ENCODE measurements around the gene VWA5A. TPM values are rescaled to one million over a fixed set of nuclear protein-coding genes. Genes with fewer than 3 reads are reported as not detected.

VWA5A gene
- polyA plus RNA-seq, 1 experiment = 27.9 TPM

- ChIA-PET CTCF (interaction anchor here (2.2 kb wide), 1 partner anchor 8 kb away, joined by 10 read pairs; no protein-coding TSS in a partner anchor), POLR2A (no interaction called here)
- Histone ChIP-seq H3K27me3 (ENCODE audit: control insufficient read depth, insufficient read depth, low read length) (peaks cover 3% of the 10 kb centered on the region), H3K4me3 (ENCODE audit: low read depth, low read length) (no peak overlapping the region), H3K9me3 (ENCODE audit: control insufficient read depth, insufficient read depth, low read length) (no peaks in the 10 kb centered on the region), H3K27ac (ENCODE audit: low read depth, low read length) (no peak overlapping the region)
- no peak for DNase-seq (ENCODE audit: low read depth, low spot score)
- no peak for TF ChIP-seq CTCF (IDR thresholded peaks at IDR 0.05; ENCODE audit: low read depth, low read length)
Measured at GRCh38 chr11:124077266-124077665, 38.0 kb upstream of the VWA5A start.

GRCh38 chr11:124078591-124078990, 36.7 kb upstream of the VWA5A start:
- no peaks in the 10 kb centered on the region for H3K9me3 ChIP-seq (ENCODE audit: control insufficient read depth, insufficient read depth, low read length)
- no peak overlapping the region for H3K4me3 ChIP-seq (ENCODE audit: low read depth, low read length)
- TF ChIP-seq CTCF (IDR thresholded peaks at IDR 0.05; ENCODE audit: low read depth, low read length) = no peak
- no peak for DNase-seq (ENCODE audit: low read depth, low spot score)
- H3K27me3 ChIP-seq (ENCODE audit: control insufficient read depth, insufficient read depth, low read length) = peaks cover 3% of the 10 kb centered on the region
- H3K27ac ChIP-seq (ENCODE audit: low read depth, low read length) = no peak overlapping the region
- ChIA-PET CTCF (interaction anchor here (2.2 kb wide), 1 partner anchor 10 kb away, joined by 10 read pairs; no protein-coding TSS in a partner anchor), POLR2A (no interaction called here)

- peaks cover 3% of the 10 kb centered on the region for H3K27me3 ChIP-seq (ENCODE audit: control insufficient read depth, insufficient read depth, low read length)
- H3K27ac ChIP-seq (ENCODE audit: low read depth, low read length) = no peak overlapping the region
- no peaks in the 10 kb centered on the region for H3K9me3 ChIP-seq (ENCODE audit: control insufficient read depth, insufficient read depth, low read length)
- CTCF ChIA-PET = interaction anchor here (1.2 to 1.5 kb wide), 3 partner anchors 8 to 323 kb away, joined by 6 to 12 read pairs (median 7); no protein-coding TSS in a partner anchor
- POLR2A ChIA-PET = interaction anchor here (1.0 kb wide), 1 partner anchor 35 kb away, joined by 3 read pairs; the partner anchor contains the start of gene VWA5A
- DNase-seq (ENCODE audit: low read depth, low spot score) = no peak
- H3K4me3 ChIP-seq (ENCODE audit: low read depth, low read length) = no peak overlapping the region
- TF ChIP-seq CTCF (IDR thresholded peaks at IDR 0.05; ENCODE audit: low read depth, low read length) = no peak
Measured at GRCh38 chr11:124079631-124080326, 35.5 kb upstream of the VWA5A start.

- no peak overlapping the region for H3K4me3 ChIP-seq (ENCODE audit: low read depth, low read length)
- no peak for TF ChIP-seq CTCF (IDR thresholded peaks at IDR 0.05; ENCODE audit: low read depth, low read length)
- CTCF ChIA-PET = interaction anchor here (1.2 to 4.9 kb wide), 4 partner anchors 9 to 322 kb away, joined by 6 to 33 read pairs (median 10); no protein-coding TSS in a partner anchor
Measured at GRCh38 chr11:124080327-124081001, 34.8 kb upstream of the VWA5A start.

GRCh38 chr11:124081483-124081882, 33.8 kb upstream of the VWA5A start:
- H3K27me3 ChIP-seq (ENCODE audit: control insufficient read depth, insufficient read depth, low read length) = no peaks in the 10 kb centered on the region
- DNase-seq (ENCODE audit: low read depth, low spot score) = no peak
- no peaks in the 10 kb centered on the region for H3K9me3 ChIP-seq (ENCODE audit: control insufficient read depth, insufficient read depth, low read length)
- H3K4me3 ChIP-seq (ENCODE audit: low read depth, low read length) = no peak overlapping the region
- no peak overlapping the region for H3K27ac ChIP-seq (ENCODE audit: low read depth, low read length)
- ChIA-PET POLR2A (no interaction called here), CTCF (interaction anchor here (1.4 to 4.9 kb wide), 4 partner anchors 10 to 321 kb away, joined by 5 to 33 read pairs (median 6); no protein-coding TSS in a partner anchor)
- no peak for TF ChIP-seq CTCF (IDR thresholded peaks at IDR 0.05; ENCODE audit: low read depth, low read length)

More at GRCh38 chr11:124080327-124081001, 34.8 kb upstream of the VWA5A start:
- Histone ChIP-seq H3K27me3 (ENCODE audit: control insufficient read depth, insufficient read depth, low read length) (peaks cover 3% of the 10 kb centered on the region), H3K9me3 (ENCODE audit: control insufficient read depth, insufficient read depth, low read length) (no peaks in the 10 kb centered on the region), H3K27ac (ENCODE audit: low read depth, low read length) (no peak overlapping the region)
- no peak for DNase-seq (ENCODE audit: low read depth, low spot score)
- POLR2A ChIA-PET = interaction anchor here (1.0 kb wide), 1 partner anchor 35 kb away, joined by 3 read pairs; the partner anchor contains the start of gene VWA5A
